ENCODE measurements around the gene KRT77.

Gene KRT77

GRCh38 chr12:52669426-52669825 is 33.9 kb downstream of the KRT77 start:
- Mint-ChIP-seq H3K27me3 (ENCODE audit: low read depth) (peaks cover 30% of the 10 kb centered on the region), H3K27ac (no peak overlapping the region), H3K9me3 (no peaks in the 10 kb centered on the region), H3K36me3 (ENCODE audit: low read depth) (no peaks in the 10 kb centered on the region), H3K4me3 (no peak overlapping the region), H3K4me1 (no peaks in the 10 kb centered on the region)
- TF ChIP-seq CTCF (IDR thresholded peaks at IDR 0.05; ENCODE audit: unreplicated experiment in 3 of 3): no peak

GRCh38 chr12:52667931-52668330 is 35.4 kb downstream of the KRT77 start:
- no peak overlapping the region for H3K27ac Mint-ChIP-seq
- H3K4me3 Mint-ChIP-seq: no peak overlapping the region
- no peak for TF ChIP-seq CTCF (IDR thresholded peaks at IDR 0.05; ENCODE audit: unreplicated experiment in 3 of 3)
- H3K36me3 Mint-ChIP-seq (ENCODE audit: low read depth): no peaks in the 10 kb centered on the region
- peaks cover 37% of the 10 kb centered on the region for H3K27me3 Mint-ChIP-seq (ENCODE audit: low read depth)
- no peaks in the 10 kb centered on the region for H3K4me1 Mint-ChIP-seq
- no peaks in the 10 kb centered on the region for H3K9me3 Mint-ChIP-seq

GRCh38 chr12:52667509-52667908 is 35.8 kb downstream of the KRT77 start:
- no peaks in the 10 kb centered on the region for H3K36me3 Mint-ChIP-seq (ENCODE audit: low read depth)
- H3K4me1 Mint-ChIP-seq: no peaks in the 10 kb centered on the region
- H3K4me3 Mint-ChIP-seq: no peak overlapping the region
- H3K27me3 Mint-ChIP-seq (ENCODE audit: low read depth): peaks cover 37% of the 10 kb centered on the region
- H3K27ac Mint-ChIP-seq: no peak overlapping the region
- TF ChIP-seq CTCF (IDR thresholded peaks at IDR 0.05; ENCODE audit: unreplicated experiment in 3 of 3): no peak
- no peaks in the 10 kb centered on the region for H3K9me3 Mint-ChIP-seq

- H3K4me1 Mint-ChIP-seq: no peaks in the 10 kb centered on the region
- no peak overlapping the region for H3K4me3 Mint-ChIP-seq
- TF ChIP-seq CTCF (IDR thresholded peaks at IDR 0.05; ENCODE audit: unreplicated experiment in 3 of 3): no peak
- no peak overlapping the region for H3K27ac Mint-ChIP-seq
- no peaks in the 10 kb centered on the region for H3K36me3 Mint-ChIP-seq (ENCODE audit: low read depth)
- H3K9me3 Mint-ChIP-seq: no peaks in the 10 kb centered on the region
- H3K27me3 Mint-ChIP-seq (ENCODE audit: low read depth): peaks cover 37% of the 10 kb centered on the region
Observed at GRCh38 chr12:52666471-52666870, 36.9 kb downstream of the KRT77 start.

GRCh38 chr12:52663420-52663819 is 39.9 kb downstream of the KRT77 start:
- H3K27me3 Mint-ChIP-seq (ENCODE audit: low read depth): peaks cover 37% of the 10 kb centered on the region
- no peaks in the 10 kb centered on the region for H3K9me3 Mint-ChIP-seq
- no peak overlapping the region for H3K27ac Mint-ChIP-seq
- no peaks in the 10 kb centered on the region for H3K4me1 Mint-ChIP-seq
- H3K36me3 Mint-ChIP-seq (ENCODE audit: low read depth): no peaks in the 10 kb centered on the region
- no peak for TF ChIP-seq CTCF (IDR thresholded peaks at IDR 0.05; ENCODE audit: unreplicated experiment in 3 of 3)
- no peak overlapping the region for H3K4me3 Mint-ChIP-seq

GRCh38 chr12:52662918-52663229 is 40.5 kb downstream of the KRT77 start:
- Mint-ChIP-seq H3K36me3 (ENCODE audit: low read depth) (no peaks in the 10 kb centered on the region), H3K9me3 (no peaks in the 10 kb centered on the region)
- no peak for TF ChIP-seq CTCF (IDR thresholded peaks at IDR 0.05; ENCODE audit: unreplicated experiment in 3 of 3)

More at GRCh38 chr12:52662918-52663229, 40.5 kb downstream of the KRT77 start:
- H3K27ac Mint-ChIP-seq: no peak overlapping the region
- no peak overlapping the region for H3K4me3 Mint-ChIP-seq
- no peaks in the 10 kb centered on the region for H3K4me1 Mint-ChIP-seq
- H3K27me3 Mint-ChIP-seq (ENCODE audit: low read depth): peaks cover 34% of the 10 kb centered on the region
